ENCODE measurements around the gene STARD6. TPM values are rescaled to one million over a fixed set of nuclear protein-coding genes. Genes with fewer than 3 reads are reported as not detected.

Gene STARD6
- total RNA-seq, 1 experiment from 2014 or later = not detected

DNA sequence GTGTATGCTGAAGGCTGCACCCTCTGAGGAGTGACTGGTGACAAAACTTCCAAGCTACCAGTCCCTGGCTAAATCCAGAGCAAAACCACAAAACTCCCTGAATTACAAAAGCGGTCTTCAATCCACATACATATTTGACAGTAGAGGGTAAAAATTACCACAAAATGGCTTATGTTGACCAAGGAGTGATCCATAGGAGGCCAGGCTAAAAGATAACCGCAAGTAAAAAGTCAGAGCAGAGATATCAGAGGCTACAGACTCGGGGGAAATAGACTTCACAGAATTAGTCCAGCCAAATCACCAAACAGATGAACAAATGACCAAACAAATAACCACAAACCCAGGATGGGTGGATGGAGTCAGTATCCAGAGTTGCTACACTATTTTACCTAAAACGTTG, 19.4 kb downstream of the STARD6 start:
- H2BK15ac ChIP-seq (ENCODE audit: low read depth, low read length) = no peak overlapping the region
- no peak overlapping the region for H3K14ac ChIP-seq (ENCODE audit: insufficient read depth, low read length)
- H4K8ac ChIP-seq (replicated peaks; ENCODE audit: insufficient read length, low read depth, low read length) = no peak overlapping the region
- H3K4ac ChIP-seq (ENCODE audit: low read depth, low read length) = no peak overlapping the region
- no peak overlapping the region for H2BK120ac ChIP-seq (ENCODE audit: low read depth, low read length, poor library complexity, severe bottlenecking)
- H3K18ac ChIP-seq (ENCODE audit: insufficient read length, low read depth, low read length) = no peak overlapping the region
- H4K5ac ChIP-seq (ENCODE audit: insufficient read length, low read depth, low read length) = no peak overlapping the region
- H4K20me1 ChIP-seq (ENCODE audit: control insufficient read depth, insufficient read depth, insufficient read length) = no peaks in the 10 kb centered on the region
- H3K4me1 ChIP-seq (ENCODE audit: insufficient read depth, low read length) = no peaks in the 10 kb centered on the region
- Mint-ChIP-seq H3K27ac (no peak overlapping the region), H3K4me1 (no peaks in the 10 kb centered on the region), H3K4me3 (no peak overlapping the region), H3K27me3 (ENCODE audit: low read depth) (peaks cover 3% of the 10 kb centered on the region; the same call in 1 of the 2 replicates), H3K9me3 (peaks cover 15% of the 10 kb centered on the region in 2 experiments), H3K36me3 (ENCODE audit: insufficient read depth in 1 of 3, low read depth in 3 of 3) (peaks cover 1 to 14% (median 8%) of the 10 kb centered on the region in 3 experiments; a peak in 4 of 7 replicates)
- H3K56ac ChIP-seq (ENCODE audit: insufficient read length, low read depth, low read length) = no peak overlapping the region
- no peak overlapping the region for H2BK20ac ChIP-seq (ENCODE audit: low read depth, low read length, poor library complexity, severe bottlenecking)
- no peak for TF ChIP-seq CTCF (conservative IDR thresholded peaks at IDR 0.05)
- WGBS (ENCODE audit: extremely low coverage, insufficient read length, low lambda C conversion rate) = no CpG with 5 or more reads among the region's 4 CpGs
- H2AFZ ChIP-seq (ENCODE audit: low read length) = no peak overlapping the region
- H3K9ac ChIP-seq (ENCODE audit: extremely low read depth, insufficient read length, low read length) = no peak overlapping the region
- no peak overlapping the region for H3K23ac ChIP-seq (ENCODE audit: insufficient read length, low read depth, low read length)
- no peak overlapping the region for H3K4me2 ChIP-seq (ENCODE audit: insufficient read depth, insufficient read length, low read length)
- no peaks in the 10 kb centered on the region for H3K79me1 ChIP-seq (ENCODE audit: insufficient read depth, low read depth, low read length, poor library complexity, severe bottlenecking)
- H3K27ac ChIP-seq (ENCODE audit: insufficient read length, low read depth, low read length) = no peak overlapping the region
- no peak overlapping the region for H4K91ac ChIP-seq (ENCODE audit: insufficient read length, low read depth, low read length)
- H2BK5ac ChIP-seq (ENCODE audit: insufficient read length, low read length) = no peak overlapping the region
- H2AK5ac ChIP-seq (ENCODE audit: insufficient read length, low read length) = no peak overlapping the region
- no peaks in the 10 kb centered on the region for H3K23me2 ChIP-seq (ENCODE audit: insufficient read length, low read depth, low read length, poor library complexity, severe bottlenecking)
- no peaks in the 10 kb centered on the region for H3K79me2 ChIP-seq (ENCODE audit: insufficient read depth, low read length)
- no peaks in the 10 kb centered on the region for H3K27me3 ChIP-seq (ENCODE audit: insufficient read depth, low read length)
- no peak overlapping the region for H2BK12ac ChIP-seq (ENCODE audit: insufficient read length, low read depth, low read length)
- no peak overlapping the region for H3T11ph ChIP-seq (ENCODE audit: low read length)
- no peaks in the 10 kb centered on the region for H3K9me3 ChIP-seq (ENCODE audit: control insufficient read depth, low read depth, low read length)
- no peak for DNase-seq

All from H9 (cell line).